BE2C (cell line): ENCODE data around the gene TMEM39B.
"Not testable (repeated sequence)": the region's sequence is repeated elsewhere in the genome, so short reads cannot be mapped to it uniquely, and the experiment has no call there.

Experiments
- DNase-seq: peaks from one replicate; pipeline ENCODE4 v3.0.0-alpha.2; 2020
- H3K27me3 ChIP-seq: fragments of 250-450 bp; sonication (Bioruptor Pico); 2 replicates; pipeline ENCODE4 v1.5.1; 2020; ENCODE audit warnings: mild to moderate bottlenecking
- H3K36me3 ChIP-seq: fragments of 250-450 bp; sonication (Bioruptor Pico); 2 replicates; pipeline ENCODE4 v1.5.1; 2020; ENCODE audit warnings: mild to moderate bottlenecking
- H3K4me1 ChIP-seq: fragments of 250-450 bp; sonication (Bioruptor Pico); 2 replicates; pipeline ENCODE4 v1.5.1; 2020
- H3K4me3 ChIP-seq: 2 replicates; pipeline ENCODE4 v1.5.1; 2011; ENCODE audit warnings: low read depth, low read length
- H3K9me3 ChIP-seq: fragments of 250-450 bp; sonication (Bioruptor Pico); 2 replicates; pipeline ENCODE4 v1.5.1; 2020
- TF ChIP-seq, protein P1 (sequence below): IDR thresholded peaks from 2 replicates; pipeline ENCODE4 v1.5.1; 2012; ENCODE audit warnings: mild to moderate bottlenecking, low read depth, low read length

TMEM39B gene

DNA sequence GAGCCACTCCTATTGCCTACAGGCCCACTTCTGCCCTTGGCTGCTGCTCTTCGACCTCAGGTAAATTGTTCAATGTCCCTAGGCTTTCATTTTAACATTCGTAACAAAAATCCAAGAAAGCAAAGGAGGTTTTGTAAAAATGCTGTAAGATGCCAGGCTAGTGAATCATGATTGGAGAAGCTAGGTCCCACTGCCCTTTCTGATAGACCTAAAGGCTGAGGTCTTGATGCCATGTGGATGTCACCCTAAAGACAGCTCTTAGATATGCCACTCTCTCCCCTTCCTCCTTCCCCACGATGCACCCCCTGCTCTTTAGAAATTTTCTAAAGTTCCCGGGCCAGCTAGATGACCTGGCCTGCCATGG is 9.9 kb upstream of the TMEM39B start:
- Histone ChIP-seq H3K36me3 (peaks cover 11% of the 10 kb centered on the region), H3K27me3 (no peaks in the 10 kb centered on the region), H3K4me1 (peaks cover 7% of the 10 kb centered on the region), H3K9me3 (no peaks in the 10 kb centered on the region), H3K4me3 (no peak overlapping the region)
- TF ChIP-seq, protein P1, sequence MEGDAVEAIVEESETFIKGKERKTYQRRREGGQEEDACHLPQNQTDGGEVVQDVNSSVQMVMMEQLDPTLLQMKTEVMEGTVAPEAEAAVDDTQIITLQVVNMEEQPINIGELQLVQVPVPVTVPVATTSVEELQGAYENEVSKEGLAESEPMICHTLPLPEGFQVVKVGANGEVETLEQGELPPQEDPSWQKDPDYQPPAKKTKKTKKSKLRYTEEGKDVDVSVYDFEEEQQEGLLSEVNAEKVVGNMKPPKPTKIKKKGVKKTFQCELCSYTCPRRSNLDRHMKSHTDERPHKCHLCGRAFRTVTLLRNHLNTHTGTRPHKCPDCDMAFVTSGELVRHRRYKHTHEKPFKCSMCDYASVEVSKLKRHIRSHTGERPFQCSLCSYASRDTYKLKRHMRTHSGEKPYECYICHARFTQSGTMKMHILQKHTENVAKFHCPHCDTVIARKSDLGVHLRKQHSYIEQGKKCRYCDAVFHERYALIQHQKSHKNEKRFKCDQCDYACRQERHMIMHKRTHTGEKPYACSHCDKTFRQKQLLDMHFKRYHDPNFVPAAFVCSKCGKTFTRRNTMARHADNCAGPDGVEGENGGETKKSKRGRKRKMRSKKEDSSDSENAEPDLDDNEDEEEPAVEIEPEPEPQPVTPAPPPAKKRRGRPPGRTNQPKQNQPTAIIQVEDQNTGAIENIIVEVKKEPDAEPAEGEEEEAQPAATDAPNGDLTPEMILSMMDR: no peak
- DNase-seq: no peak

DNA sequence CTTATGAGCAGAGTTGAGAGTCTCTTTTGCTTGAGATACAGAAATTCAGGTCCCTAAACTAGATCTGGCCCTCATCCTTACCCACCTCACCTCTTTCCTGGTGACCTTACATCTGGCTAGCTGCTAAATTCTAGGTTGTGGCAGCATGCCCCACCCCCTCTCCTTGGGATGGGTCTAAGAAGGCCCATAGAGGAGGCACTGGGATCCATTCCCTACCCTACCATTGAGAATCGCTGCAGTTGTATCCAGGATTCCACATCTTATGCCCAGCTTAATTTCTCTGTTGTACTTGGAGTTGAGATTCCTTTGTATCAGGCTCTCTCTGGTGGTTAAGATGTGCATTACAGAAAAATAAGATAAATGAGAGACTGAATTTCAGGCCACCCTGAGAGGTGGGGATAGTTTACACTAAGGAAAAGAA is 9.5 kb upstream of the TMEM39B start:
- Histone ChIP-seq H3K27me3 (no peaks in the 10 kb centered on the region), H3K36me3 (peaks cover 11% of the 10 kb centered on the region), H3K9me3 (no peaks in the 10 kb centered on the region), H3K4me3 (no peak overlapping the region), H3K4me1 (peaks cover 7% of the 10 kb centered on the region)
- DNase-seq: peak; percentile 16
- TF ChIP-seq, protein P1: peak; percentile 60

DNA sequence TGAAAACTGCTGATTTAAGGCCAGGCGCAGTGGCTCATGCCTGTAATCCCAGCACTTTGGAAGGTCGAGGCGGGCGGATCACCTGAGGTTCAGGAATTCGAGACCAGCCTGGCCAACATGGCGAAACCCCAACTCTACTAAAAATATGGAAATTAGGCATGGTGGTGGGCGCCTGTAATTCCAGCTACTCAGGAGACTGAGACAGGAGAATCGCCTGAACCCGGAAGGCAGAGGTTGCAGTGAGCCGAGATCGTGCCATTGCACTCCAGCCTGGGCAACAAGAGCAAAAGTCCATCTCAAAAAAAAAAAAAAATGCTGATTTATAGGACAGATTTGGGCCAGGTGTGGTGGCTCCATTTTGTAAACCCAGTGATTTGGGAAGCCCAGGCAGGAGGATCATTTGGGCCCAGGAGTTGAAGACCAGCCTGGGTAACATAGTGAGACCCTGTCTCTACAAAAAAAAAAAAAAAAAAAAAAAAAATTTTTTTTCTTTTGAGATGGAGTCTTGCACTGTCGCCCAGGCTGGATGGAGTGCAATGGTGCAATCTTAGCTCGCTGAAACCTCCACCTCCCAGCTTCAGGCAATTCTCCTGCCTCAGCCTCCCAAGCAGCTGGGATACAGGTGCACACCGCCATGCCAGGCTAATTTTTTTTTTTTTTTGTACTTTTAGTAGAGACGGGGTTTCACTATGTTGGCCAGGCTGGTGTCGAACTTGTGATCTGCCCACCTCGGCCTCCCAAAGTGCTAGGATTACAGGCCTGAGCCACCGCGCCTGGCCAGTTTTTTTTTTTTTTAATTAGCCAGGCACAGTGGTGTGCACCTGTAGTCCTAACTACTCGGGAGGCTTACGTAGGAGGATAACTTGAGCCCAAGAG is 6.9 kb upstream of the TMEM39B start:
- not testable (repeated sequence) for H3K4me1 ChIP-seq, H3K27me3 ChIP-seq, H3K9me3 ChIP-seq, H3K4me3 ChIP-seq, H3K36me3 ChIP-seq, DNase-seq

DNA sequence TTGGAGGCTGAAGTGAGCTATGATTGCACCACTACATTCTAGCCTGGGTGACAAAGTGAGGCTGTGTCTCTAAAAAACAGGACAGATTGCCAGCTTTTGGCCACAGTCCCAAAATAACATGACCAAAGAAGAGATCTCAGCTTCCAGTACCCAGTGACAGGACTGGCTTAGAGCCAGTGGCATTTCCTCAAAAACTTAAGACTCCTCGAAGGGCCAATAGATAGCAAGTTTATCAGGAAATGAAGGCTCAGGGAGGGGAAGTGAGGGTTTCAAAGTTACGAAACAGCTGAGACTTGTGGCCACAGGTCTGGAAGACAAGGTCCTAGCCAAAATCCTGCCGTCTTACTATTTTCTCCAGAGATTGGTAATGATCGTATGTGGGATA is 6.3 kb upstream of the TMEM39B start:
- Histone ChIP-seq H3K4me3 (no peak overlapping the region), H3K4me1 (peaks cover 7% of the 10 kb centered on the region), H3K27me3 (no peaks in the 10 kb centered on the region), H3K36me3 (no peaks in the 10 kb centered on the region), H3K9me3 (no peaks in the 10 kb centered on the region)
- DNase-seq: no peak
- TF ChIP-seq, protein P1: no peak

DNA sequence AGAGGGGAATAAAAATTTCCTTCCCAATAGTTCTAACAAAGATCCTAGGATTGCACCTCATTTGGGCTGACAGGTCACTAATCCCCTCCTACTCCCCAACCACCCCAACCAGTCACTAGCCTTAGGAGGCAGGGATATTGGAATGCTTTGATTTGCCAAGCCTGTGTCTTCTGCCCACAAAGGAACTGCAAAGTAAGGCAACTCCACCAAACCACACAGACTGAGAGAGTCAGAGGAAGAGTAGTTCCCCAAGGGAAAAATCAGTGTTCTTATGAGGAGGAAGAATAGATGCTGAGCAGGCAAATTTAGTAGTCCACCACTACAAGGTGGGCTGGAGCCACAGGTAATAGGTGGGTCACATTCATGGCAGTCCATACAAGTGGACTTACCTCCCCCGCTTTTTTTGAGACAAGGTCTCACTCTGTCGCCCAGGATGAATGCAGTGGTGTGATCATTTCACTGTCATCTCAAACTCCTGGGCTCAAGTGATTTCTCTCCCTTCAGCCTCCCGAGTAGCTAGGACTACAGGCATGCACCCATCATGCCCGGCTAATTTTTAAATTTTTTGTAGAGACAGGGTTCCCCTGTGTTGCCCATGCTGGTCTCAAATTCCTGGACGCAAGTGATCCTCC is 3.7 kb upstream of the TMEM39B start:
- DNase-seq: no peak

DNA sequence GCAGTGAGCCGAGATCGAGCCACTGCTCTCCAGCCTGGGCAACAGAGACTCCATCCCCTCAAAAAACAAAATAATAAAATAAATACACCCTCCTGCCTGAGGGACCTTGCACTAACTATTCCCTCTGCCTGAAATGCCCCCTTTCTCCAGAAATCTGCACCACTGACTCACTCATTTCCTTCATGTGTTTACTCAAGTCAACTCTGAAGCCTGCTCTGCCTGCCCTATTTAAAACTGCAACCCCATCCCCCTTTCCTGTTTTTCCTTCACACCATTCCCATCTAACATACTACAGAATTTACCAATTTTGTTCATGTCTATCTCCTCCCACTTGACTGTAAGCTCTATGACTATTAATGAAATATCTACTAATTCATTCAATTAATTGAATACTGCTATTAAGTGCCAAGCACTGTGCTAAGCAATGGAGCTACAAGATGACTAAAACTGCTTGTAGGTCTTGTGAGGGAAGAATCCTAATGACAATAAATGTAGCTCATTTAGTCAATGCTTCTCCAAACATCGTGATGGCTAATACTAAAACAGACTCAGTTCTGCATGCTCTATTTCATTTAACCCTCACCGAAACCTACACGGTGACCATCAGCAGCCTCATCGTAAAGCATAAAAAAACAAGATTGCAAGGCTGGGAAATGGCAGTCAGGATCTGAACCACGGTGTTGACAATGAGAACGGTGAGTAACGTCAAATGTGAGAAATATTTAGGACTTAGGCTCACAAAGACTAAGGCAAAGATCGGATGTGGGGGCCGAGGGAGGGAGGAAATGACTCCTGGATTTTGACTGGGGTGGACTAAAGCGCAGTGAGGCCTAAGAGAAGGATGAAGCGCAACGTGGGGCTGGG is 749 bp upstream of the TMEM39B start:
- peak overlapping the region; percentile 66 for H3K4me3 ChIP-seq
- peaks cover 7% of the 10 kb centered on the region for H3K36me3 ChIP-seq
- no peaks in the 10 kb centered on the region for H3K27me3 ChIP-seq
- TF ChIP-seq, protein P1: no peak
- no peak for DNase-seq
- H3K4me1 ChIP-seq: no peaks in the 10 kb centered on the region
- H3K9me3 ChIP-seq: no peaks in the 10 kb centered on the region

More for the DNA sequence above, 3.7 kb upstream of the TMEM39B start:
- Histone ChIP-seq H3K36me3 (no peaks in the 10 kb centered on the region), H3K9me3 (no peaks in the 10 kb centered on the region), H3K4me1 (no peaks in the 10 kb centered on the region), H3K4me3 (no peak overlapping the region), H3K27me3 (no peaks in the 10 kb centered on the region)
- TF ChIP-seq, protein P1: no peak
